ENCODE data around the gene ZIC4.

DNA sequence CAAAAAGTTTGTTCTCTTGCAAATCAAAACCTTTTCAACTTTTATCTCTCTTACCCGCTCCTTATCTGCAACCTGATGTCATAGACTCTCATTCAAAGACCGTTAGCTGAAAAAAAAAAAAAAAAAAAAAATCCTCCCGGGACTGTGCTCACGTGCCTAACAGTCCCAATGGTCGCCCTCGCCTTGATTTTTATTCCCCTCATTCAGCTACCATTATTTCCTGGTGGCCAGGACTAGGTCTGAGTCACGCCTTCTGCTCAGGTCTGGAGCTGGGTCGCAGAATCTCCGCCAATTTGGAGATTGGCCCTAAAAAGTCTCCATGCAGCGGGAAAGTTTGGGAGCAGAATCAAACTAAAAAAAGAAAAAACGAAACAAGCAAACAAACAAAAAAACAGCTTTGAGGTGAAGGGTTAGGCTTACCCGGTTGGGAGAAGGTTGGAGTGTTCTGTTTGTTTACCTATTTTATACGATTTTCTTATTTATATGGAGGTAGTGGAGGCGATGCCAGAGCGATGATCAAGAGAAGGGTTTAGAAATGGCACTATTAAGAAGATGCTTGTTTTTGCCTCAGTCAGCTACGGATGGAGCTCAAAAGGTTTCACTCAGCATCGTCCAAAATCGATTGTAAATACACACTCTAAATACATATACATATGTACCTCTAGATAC, 51.1 kb downstream of the ZIC4 start:
- TF ChIP-seq POLR2AphosphoS5 (IDR thresholded peaks at IDR 0.05; ENCODE audit: borderline replicate concordance, low read depth, low read length) (no peak), EZH2 (IDR thresholded peaks at IDR 0.05) (no peak), FOXP2 (optimal IDR thresholded peaks at IDR 0.05; ENCODE audit: control extremely low read depth, extremely low read length, insufficient read depth) (no peak)

Data from SK-N-MC (cell line).